Peyer's patch (tissue), 4 donors: ENCODE results near the gene SIK1. TPM values are rescaled to one million over a fixed set of nuclear protein-coding genes. Genes with fewer than 3 reads are reported as not detected.
"Not testable (repeated sequence)": the region's sequence is repeated elsewhere in the genome, so short reads cannot be mapped to it uniquely, and the experiment has no call there.

Experiments
- DNase-seq, 3 donors: peaks; one replicate each; pipeline ENCODE4 v3.0.0-alpha.2; 2017 to 2019
- H3K27ac ChIP-seq, 4 donors: fragments of 200-600 bp; sonication (generic); one replicate each; pipeline ENCODE4 v1.5.1; 2016 to 2019
- H3K27me3 ChIP-seq, 2 donors: fragments of 200-600 bp; sonication (generic); one replicate each; pipeline ENCODE4 v1.5.1; 2019
- H3K36me3 ChIP-seq, 3 donors: fragments of 200-600 bp; sonication (generic); one replicate each; pipeline ENCODE4 v1.5.1; 2016 to 2019
- H3K4me1 ChIP-seq, 4 donors: fragments of 200-600 bp; sonication (generic); one replicate each; pipeline ENCODE4 v1.5.1; 2016 to 2019
- H3K4me3 ChIP-seq, 4 donors: fragments of 200-600 bp; sonication (generic); 1 replicate in 3 of 4; 2 replicates in 1 of 4; pipeline ENCODE4 v1.5.1; 2016 to 2019; ENCODE audit warnings: mild to moderate bottlenecking in 1 of 4
- H3K9me3 ChIP-seq, 4 donors: fragments of 200-600 bp; sonication (generic); one replicate each; pipeline ENCODE4 v1.5.1; 2016 to 2019; ENCODE audit warnings: mild to moderate bottlenecking in 1 of 4
- CTCF ChIP-seq, 6 experiments: fragments of 450-650 bp in 4 of 6; fragments of 200-600 bp in 2 of 6; sonication (generic) in 1 of 6; IDR thresholded peaks; one replicate each; pipeline ENCODE4 v1.5.1; 2017 to 2019; ENCODE audit warnings: antibody characterized with exemption in 6 of 6, mild to moderate bottlenecking in 3 of 6, moderate library complexity in 1 of 6
- POLR2A ChIP-seq, 2 donors: fragments of 450-650 bp; IDR thresholded peaks; one replicate each; pipeline ENCODE4 v1.5.1; 2017; ENCODE audit warnings: antibody characterized with exemption in 2 of 2, mild to moderate bottlenecking in 2 of 2, moderate library complexity in 2 of 2
- total RNA-seq, 4 donors: library from RNA; depleted of rRNA; stranded (reverse); fragments of >200 nt; gene quantifications; one replicate each; pipeline ENCODE4 v1.1.0, GENCODE V29; 2016

Gene SIK1
- total RNA-seq = 10 to 100 TPM in 3 of 4 donors, not detected in 1; 11.0 to 28.1 (median 17.3) TPM

GRCh38 chr21:43426404-43427241 is at the start of gene SIK1:
Gene SIK1, minus strand, starts transcription at chr21:43427131. Its CDS starts 953 bp downstream, at chr21:43426178.
- not testable (repeated sequence) for H3K4me1 ChIP-seq, H3K27ac ChIP-seq, H3K9me3 ChIP-seq, DNase-seq, H3K27me3 ChIP-seq, H3K4me3 ChIP-seq, H3K36me3 ChIP-seq

DNA sequence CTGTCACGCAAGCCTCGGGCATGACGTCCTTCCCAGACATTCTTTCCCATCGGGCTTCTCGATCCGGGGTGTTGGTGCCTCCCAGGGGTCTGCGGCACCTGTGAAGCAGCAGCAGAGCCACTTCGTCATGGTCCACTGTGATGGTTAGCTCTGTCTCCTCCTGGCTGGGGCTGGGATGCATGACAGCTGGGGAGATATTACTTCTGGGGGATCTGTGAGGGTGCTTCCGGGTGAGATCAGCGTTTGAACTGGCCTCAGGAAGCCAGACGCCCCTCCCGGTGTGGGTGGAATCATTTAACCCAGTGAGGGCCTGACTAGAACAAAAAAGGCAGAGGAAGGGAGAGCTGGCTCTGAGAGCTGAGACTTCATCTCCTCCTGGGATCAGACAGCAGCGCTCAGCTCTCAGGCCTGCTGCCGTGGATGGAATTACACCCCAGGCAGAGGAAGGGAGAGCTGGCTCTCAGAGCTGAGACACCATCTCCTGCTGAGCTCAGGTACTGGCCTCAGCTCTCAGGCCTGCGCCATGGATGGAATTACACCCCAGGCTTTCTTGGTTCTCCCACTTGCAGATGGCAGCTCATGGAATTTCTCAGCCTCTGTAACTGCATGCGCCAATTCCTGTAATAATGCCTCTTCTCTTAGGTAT is 44.8 kb upstream of the SIK1 start:
- H3K27ac ChIP-seq, H3K4me1 ChIP-seq, H3K36me3 ChIP-seq, DNase-seq, H3K27me3 ChIP-seq, H3K4me3 ChIP-seq, H3K9me3 ChIP-seq: not testable (repeated sequence)

GRCh38 chr21:43469719-43470458 is 43.0 kb upstream of the SIK1 start:
- not testable (repeated sequence) for H3K9me3 ChIP-seq, H3K36me3 ChIP-seq, DNase-seq, H3K27ac ChIP-seq, H3K27me3 ChIP-seq, H3K4me3 ChIP-seq, H3K4me1 ChIP-seq

DNA sequence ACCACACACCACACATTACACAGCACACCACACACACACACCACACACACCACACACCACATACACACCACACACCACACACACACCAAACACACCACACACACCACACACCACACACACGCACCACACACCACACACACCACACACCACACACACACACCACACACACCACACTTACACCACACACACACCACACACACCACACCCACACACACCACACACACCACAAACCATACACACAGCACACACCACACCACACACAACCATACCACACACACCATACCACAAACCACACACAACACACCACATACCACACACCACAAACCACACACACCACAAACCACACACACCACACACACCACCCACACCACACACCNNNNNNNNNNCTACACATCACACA is 40.9 kb upstream of the SIK1 start:
- H3K36me3 ChIP-seq = no peaks in the 10 kb centered on the region
- H3K27ac ChIP-seq = no peak overlapping the region
- H3K4me1 ChIP-seq = no peaks in the 10 kb centered on the region
- TF ChIP-seq POLR2A (IDR thresholded peaks at IDR 0.05) = no peak
- no peak for TF ChIP-seq CTCF (IDR thresholded peaks at IDR 0.05)
- no peaks in the 10 kb centered on the region for H3K9me3 ChIP-seq
- no peaks in the 10 kb centered on the region for H3K27me3 ChIP-seq
- peak in 1 of 3 donors; percentile 24 for DNase-seq
- no peak overlapping the region for H3K4me3 ChIP-seq

- H3K36me3 ChIP-seq, H3K9me3 ChIP-seq, H3K4me1 ChIP-seq, DNase-seq, H3K4me3 ChIP-seq, H3K27ac ChIP-seq, H3K27me3 ChIP-seq: not testable (repeated sequence)
These were observed 38.2 kb upstream of the SIK1 start for GRCh38 chr21:43465159-43465558.

- H3K9me3 ChIP-seq, H3K4me1 ChIP-seq, H3K27ac ChIP-seq, H3K4me3 ChIP-seq, H3K36me3 ChIP-seq, H3K27me3 ChIP-seq, DNase-seq: not testable (repeated sequence)
These were observed 36.7 kb upstream of the SIK1 start for GRCh38 chr21:43463498-43464261.

GRCh38 chr21:43462932-43463331 is 36.0 kb upstream of the SIK1 start:
- not testable (repeated sequence) for H3K9me3 ChIP-seq, H3K4me1 ChIP-seq, DNase-seq, H3K27me3 ChIP-seq, H3K27ac ChIP-seq, H3K4me3 ChIP-seq, H3K36me3 ChIP-seq

- not testable (repeated sequence) for H3K27me3 ChIP-seq, H3K4me1 ChIP-seq, H3K36me3 ChIP-seq, H3K27ac ChIP-seq, H3K9me3 ChIP-seq, H3K4me3 ChIP-seq, DNase-seq
These were observed 33.5 kb upstream of the SIK1 start for GRCh38 chr21:43460475-43460874.

DNA sequence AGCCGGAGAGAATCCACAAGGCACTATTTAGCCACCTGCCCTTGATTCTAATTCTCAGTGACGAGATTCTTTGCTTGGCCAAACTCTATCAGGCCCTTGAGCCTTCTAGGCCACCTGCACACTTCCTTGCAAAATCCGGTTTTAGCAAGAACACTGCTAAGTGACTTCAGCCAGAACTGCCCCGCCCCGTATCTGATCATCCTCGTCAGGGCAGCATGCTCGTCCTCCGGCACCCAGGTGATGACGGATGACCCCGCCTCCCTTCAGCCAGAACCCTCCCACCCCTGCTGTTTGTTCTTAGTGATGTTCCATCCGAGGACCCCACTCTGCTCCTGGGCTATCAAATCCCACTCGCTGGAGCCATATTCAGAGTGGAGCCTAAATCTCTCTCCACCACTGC is 32.1 kb upstream of the SIK1 start:
- H3K36me3 ChIP-seq, H3K9me3 ChIP-seq, H3K27me3 ChIP-seq, H3K4me1 ChIP-seq, H3K27ac ChIP-seq, H3K4me3 ChIP-seq: not testable (repeated sequence)
- DNase-seq = peak in 1 of 3 donors; percentile 4

- not testable (repeated sequence) for H3K4me1 ChIP-seq, H3K27ac ChIP-seq, H3K9me3 ChIP-seq, H3K36me3 ChIP-seq, H3K27me3 ChIP-seq, H3K4me3 ChIP-seq, DNase-seq
These were observed 29.8 kb upstream of the SIK1 start for GRCh38 chr21:43456616-43457314.

DNA sequence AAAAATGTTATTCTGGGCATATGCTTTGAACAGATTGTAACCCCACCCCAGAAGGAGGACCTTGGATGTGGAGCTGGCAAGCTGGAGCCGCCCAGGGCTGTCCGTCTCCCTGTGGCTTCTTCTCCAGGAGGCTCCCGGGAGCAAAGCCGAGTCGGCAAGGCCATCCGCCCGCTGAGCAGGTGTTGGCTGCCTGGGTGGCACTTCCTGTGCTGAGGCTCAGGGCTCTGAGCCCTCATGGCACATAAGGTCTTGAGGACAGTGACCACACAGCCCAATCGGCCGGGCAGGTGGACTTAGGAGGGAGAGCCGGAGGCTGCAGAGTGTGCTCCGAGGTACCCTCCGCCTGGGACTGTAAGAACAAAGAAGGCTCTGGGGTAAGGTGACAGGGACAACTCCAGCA is 28.8 kb upstream of the SIK1 start:
- H3K9me3 ChIP-seq, H3K27me3 ChIP-seq, H3K4me3 ChIP-seq, H3K27ac ChIP-seq, H3K4me1 ChIP-seq, DNase-seq, H3K36me3 ChIP-seq: not testable (repeated sequence)

DNA sequence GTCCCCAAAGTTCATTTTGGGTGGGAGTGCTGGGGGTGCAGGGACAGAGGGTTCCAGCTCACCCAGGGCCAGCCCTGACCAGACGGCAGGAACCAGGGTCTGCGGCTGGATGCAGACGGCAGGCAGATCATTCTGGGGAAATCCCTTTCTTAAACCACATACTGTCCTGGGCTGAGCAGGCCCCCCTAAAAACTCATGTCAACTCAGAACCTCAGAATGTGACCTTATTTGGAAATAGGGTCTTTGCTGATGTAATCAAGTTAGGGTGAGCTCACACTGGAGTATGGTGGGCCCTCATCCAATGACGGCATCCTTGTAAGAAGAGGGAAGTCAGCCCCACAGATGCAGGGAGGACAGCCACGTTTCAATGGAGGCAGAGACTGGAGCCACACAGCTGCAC is 27.2 kb upstream of the SIK1 start:
- not testable (repeated sequence) for DNase-seq, H3K4me1 ChIP-seq, H3K27me3 ChIP-seq, H3K27ac ChIP-seq, H3K4me3 ChIP-seq, H3K9me3 ChIP-seq, H3K36me3 ChIP-seq

GRCh38 chr21:43451850-43452249 is 24.9 kb upstream of the SIK1 start:
- not testable (repeated sequence) for H3K4me3 ChIP-seq, H3K27ac ChIP-seq, H3K27me3 ChIP-seq, H3K36me3 ChIP-seq, H3K9me3 ChIP-seq, DNase-seq, H3K4me1 ChIP-seq
